Mucosa of stomach (tissue), 1 donor: Measurements from ENCODE around the gene TUT4.

Experiments
- H3K27me3 ChIP-seq: one replicate; pipeline ENCODE4 v1.7.0; 2013; ENCODE audit warnings: mild to moderate bottlenecking, low read length; ENCODE audit not compliant: control insufficient read depth, insufficient read depth
- H3K36me3 ChIP-seq: one replicate; pipeline ENCODE4 v1.7.0; 2013; ENCODE audit warnings: low read length; ENCODE audit not compliant: control insufficient read depth, insufficient read depth
- H3K4me1 ChIP-seq: one replicate; pipeline ENCODE4 v1.7.0; 2013; ENCODE audit warnings: mild to moderate bottlenecking, low read length; ENCODE audit not compliant: control insufficient read depth, insufficient read depth
- H3K4me3 ChIP-seq: one replicate; pipeline ENCODE4 v1.7.0; 2013; ENCODE audit warnings: low read length
- H3K9ac ChIP-seq: one replicate; pipeline ENCODE4 v1.7.0; 2013; ENCODE audit warnings: mild to moderate bottlenecking, low read length, moderate library complexity
- H3K9me3 ChIP-seq: one replicate; pipeline ENCODE4 v1.7.0; 2013; ENCODE audit warnings: mild to moderate bottlenecking, low read length, moderate library complexity; ENCODE audit not compliant: control insufficient read depth
- donor health status: Pancreatic carcinoma.

The TUT4 gene

GRCh38 chr1:52552505-52553361 lies at the start of gene TUT4:
TSS of gene TUT4 (minus strand) at chr1:52553092. CDS start at chr1:52526280, 26,812 bp downstream.
- no peaks in the 10 kb centered on the region for H3K4me1 ChIP-seq
- H3K27me3 ChIP-seq: no peaks in the 10 kb centered on the region
- no peaks in the 10 kb centered on the region for H3K9me3 ChIP-seq
- H3K36me3 ChIP-seq: no peaks in the 10 kb centered on the region
- peak within 1 kb of the TSS; percentile 78 for H3K4me3 ChIP-seq
- H3K9ac ChIP-seq: peak within 1 kb of the TSS; percentile 79

- H3K9ac ChIP-seq: peak within 1 kb of the TSS; percentile 66
- H3K36me3 ChIP-seq: no peaks in the 10 kb centered on the region
- H3K9me3 ChIP-seq: no peaks in the 10 kb centered on the region
- peak within 1 kb of the TSS; percentile 43 for H3K4me3 ChIP-seq
- H3K27me3 ChIP-seq: peaks cover 22% of the 10 kb centered on the region
- H3K4me1 ChIP-seq: peaks cover 11% of the 10 kb centered on the region
Measured at GRCh38 chr1:52601991-52602855, 49.3 kb upstream of the TUT4 start, which contains the start of gene GPX7. TSS of gene GPX7 (plus strand) at chr1:52602371. CDS start at chr1:52602410, 39 bp downstream.

GRCh38 chr1:52601519-52601918 lies 48.6 kb upstream of the TUT4 start:
- Histone ChIP-seq H3K9me3 (no peaks in the 10 kb centered on the region), H3K27me3 (peaks cover 22% of the 10 kb centered on the region), H3K9ac (peak overlapping the region; percentile 66), H3K4me3 (peak overlapping the region; percentile 43), H3K4me1 (peaks cover 11% of the 10 kb centered on the region), H3K36me3 (no peaks in the 10 kb centered on the region)

DNA sequence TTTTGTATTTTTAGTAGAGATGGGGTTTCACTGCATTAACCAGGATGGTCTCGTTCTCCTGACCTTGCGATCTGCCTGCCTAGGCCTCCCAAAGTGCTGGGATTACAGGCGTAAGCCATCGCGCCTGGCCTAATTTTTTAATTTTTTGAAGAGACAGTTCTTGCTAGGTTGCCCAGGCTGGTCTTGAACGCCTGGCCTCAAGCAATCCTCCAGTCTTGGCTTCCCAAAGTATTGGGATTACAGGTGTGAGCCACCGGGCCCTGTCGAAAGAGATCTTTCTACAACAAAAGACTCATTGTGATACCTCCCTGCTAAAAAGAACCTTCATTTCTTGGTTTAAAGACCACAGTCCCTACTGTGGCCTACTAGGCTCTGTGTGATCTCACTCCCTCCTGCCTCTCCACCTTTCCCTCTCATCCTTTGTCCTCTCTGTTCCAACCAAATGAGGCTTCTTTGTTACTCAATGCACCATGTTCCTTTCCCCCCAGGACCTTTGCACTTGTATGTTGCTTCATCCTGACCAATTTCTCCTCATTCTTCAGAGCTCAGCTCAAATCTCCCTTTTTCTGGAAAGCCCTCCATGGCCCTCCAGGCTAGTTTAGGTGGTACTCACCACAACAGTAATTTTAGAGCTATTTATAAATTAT lies 47.8 kb upstream of the TUT4 start:
- H3K36me3 ChIP-seq: no peaks in the 10 kb centered on the region
- H3K4me1 ChIP-seq: peaks cover 11% of the 10 kb centered on the region
- no peak overlapping the region for H3K9ac ChIP-seq
- H3K4me3 ChIP-seq: no peak overlapping the region
- H3K27me3 ChIP-seq: peaks cover 22% of the 10 kb centered on the region
- H3K9me3 ChIP-seq: no peaks in the 10 kb centered on the region

GRCh38 chr1:52599236-52599635 lies 46.3 kb upstream of the TUT4 start:
- Histone ChIP-seq H3K36me3 (no peaks in the 10 kb centered on the region), H3K4me3 (no peak overlapping the region), H3K4me1 (peaks cover 11% of the 10 kb centered on the region), H3K9me3 (no peaks in the 10 kb centered on the region), H3K9ac (no peak overlapping the region), H3K27me3 (peaks cover 26% of the 10 kb centered on the region)

DNA sequence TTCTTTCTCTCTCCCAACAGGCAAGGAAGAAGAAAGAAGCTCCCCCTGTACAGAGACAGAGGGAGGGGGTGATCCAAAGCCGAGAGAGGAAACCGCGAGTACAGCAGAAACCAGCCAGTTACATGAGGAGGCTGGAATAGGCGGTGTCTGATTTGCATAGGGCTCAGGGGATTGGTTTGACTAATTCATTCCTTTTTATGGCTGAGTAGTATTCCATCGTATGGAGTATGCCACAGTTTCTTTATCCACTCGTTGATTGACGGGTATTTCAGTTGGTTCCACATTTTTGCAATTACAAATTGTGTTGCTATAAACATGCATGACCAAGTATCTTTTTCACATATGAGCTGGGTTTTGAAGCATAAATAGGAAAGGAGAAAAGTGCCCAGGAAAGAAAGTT lies 45.8 kb upstream of the TUT4 start:
- Histone ChIP-seq H3K9ac (no peak overlapping the region), H3K36me3 (no peaks in the 10 kb centered on the region), H3K4me1 (peaks cover 11% of the 10 kb centered on the region), H3K9me3 (no peaks in the 10 kb centered on the region), H3K27me3 (peaks cover 26% of the 10 kb centered on the region), H3K4me3 (no peak overlapping the region)

GRCh38 chr1:52597912-52598311 lies 45.0 kb upstream of the TUT4 start:
- Histone ChIP-seq H3K4me3 (no peak overlapping the region), H3K36me3 (no peaks in the 10 kb centered on the region), H3K4me1 (peaks cover 11% of the 10 kb centered on the region), H3K9ac (no peak overlapping the region), H3K9me3 (no peaks in the 10 kb centered on the region), H3K27me3 (peaks cover 20% of the 10 kb centered on the region)

GRCh38 chr1:52595061-52595460 lies 42.2 kb upstream of the TUT4 start:
- Histone ChIP-seq H3K9me3 (no peaks in the 10 kb centered on the region), H3K36me3 (no peaks in the 10 kb centered on the region), H3K27me3 (peaks cover 6% of the 10 kb centered on the region), H3K4me3 (no peak overlapping the region), H3K4me1 (no peaks in the 10 kb centered on the region), H3K9ac (no peak overlapping the region)

GRCh38 chr1:52593495-52593894 lies 40.6 kb upstream of the TUT4 start:
- Histone ChIP-seq H3K4me1 (no peaks in the 10 kb centered on the region), H3K36me3 (no peaks in the 10 kb centered on the region), H3K9me3 (no peaks in the 10 kb centered on the region), H3K4me3 (no peak overlapping the region), H3K9ac (no peak overlapping the region), H3K27me3 (peaks cover 6% of the 10 kb centered on the region)

DNA sequence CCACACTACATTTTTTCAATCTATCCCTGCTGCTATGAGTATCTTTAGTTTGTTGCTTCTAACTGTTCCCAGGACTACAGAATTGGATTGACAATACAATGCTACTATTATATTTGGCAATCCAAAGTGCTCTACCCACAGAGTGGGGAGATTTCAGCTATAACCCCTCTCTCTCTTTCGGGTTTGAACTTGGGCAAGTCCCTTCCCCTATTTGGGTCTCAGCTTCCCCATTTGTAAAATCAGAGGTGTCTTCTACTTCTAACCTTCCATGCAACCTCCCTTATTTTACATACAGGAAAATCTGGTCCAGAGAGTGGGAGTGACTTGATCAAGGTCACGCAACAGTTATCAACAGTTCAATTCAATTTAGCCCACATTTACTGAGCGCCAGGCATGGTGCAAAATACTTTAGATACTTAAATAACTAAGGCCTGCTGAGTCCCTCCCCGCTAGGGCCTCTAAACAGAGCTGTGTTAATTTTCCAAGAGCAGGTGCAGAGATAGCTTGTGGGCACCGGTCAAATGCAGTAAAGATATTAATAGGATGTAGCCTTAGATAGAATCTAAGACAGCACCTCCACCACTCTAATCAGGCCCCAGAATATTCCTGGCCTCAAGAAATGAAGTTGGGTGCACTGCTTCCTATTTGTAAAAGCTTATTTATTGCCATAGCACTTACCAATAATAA lies 39.9 kb upstream of the TUT4 start:
- no peaks in the 10 kb centered on the region for H3K9me3 ChIP-seq
- no peak overlapping the region for H3K4me3 ChIP-seq
- peaks cover 4% of the 10 kb centered on the region for H3K27me3 ChIP-seq
- H3K4me1 ChIP-seq: no peaks in the 10 kb centered on the region
- no peaks in the 10 kb centered on the region for H3K36me3 ChIP-seq
- H3K9ac ChIP-seq: no peak overlapping the region

DNA sequence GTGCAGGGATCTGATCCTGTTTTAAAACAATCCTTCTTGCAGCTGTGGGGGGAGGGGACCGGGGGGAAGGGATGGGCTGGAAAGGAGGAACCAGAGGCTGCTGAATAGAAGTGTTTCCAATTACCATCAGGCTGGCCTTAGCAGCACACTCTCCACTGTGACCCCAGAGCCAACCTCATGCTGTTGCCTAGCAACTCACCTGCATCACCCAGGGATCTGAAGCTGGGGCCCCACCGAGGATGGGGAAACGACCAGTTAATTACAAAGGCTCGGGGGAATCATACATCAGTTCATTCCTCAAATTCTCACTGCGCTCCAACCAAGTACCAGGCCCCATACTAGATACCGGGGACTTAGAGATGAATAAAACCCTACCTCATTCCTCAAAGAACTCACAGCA lies 37.4 kb upstream of the TUT4 start:
- Histone ChIP-seq H3K27me3 (peaks cover 4% of the 10 kb centered on the region), H3K36me3 (no peaks in the 10 kb centered on the region), H3K9me3 (no peaks in the 10 kb centered on the region), H3K4me1 (no peaks in the 10 kb centered on the region), H3K4me3 (no peak overlapping the region), H3K9ac (no peak overlapping the region)
